Lung (tissue), 12 donors: ENCODE measurements around the gene PRCD. TPM values are rescaled to one million over a fixed set of nuclear protein-coding genes. Genes with fewer than 3 reads are reported as not detected.
"Not testable (repeated sequence)": the region's sequence is repeated elsewhere in the genome, so short reads cannot be mapped to it uniquely, and the experiment has no call there.

Source experiments
- ATAC-seq: fragments of 200-7000 bp; cut with Tn5 transposase; one replicate; pipeline ENCODE4 v1.9.1; 2020; ENCODE audit warnings: moderate number of reproducible peaks; ENCODE audit not compliant: insufficient read depth, low FRiP score
- DNase-seq, 3 donors: peaks; one replicate each; pipeline ENCODE4 v3.0.0-alpha.2; 2013 to 2017
- H3K27ac ChIP-seq, 2 donors: one replicate each; pipeline ENCODE4 v1.5.1; 2013; ENCODE audit warnings: mild to moderate bottlenecking in 2 of 2, moderate library complexity in 2 of 2, control low read depth in 1 of 2, inconsistent platforms in 1 of 2, low read depth in 1 of 2, low read length in 1 of 2
- H3K27me3 ChIP-seq, 3 donors: one replicate each; pipeline ENCODE4 v1.5.1; 2013; ENCODE audit warnings: low read length in 2 of 3; ENCODE audit not compliant: control insufficient read depth in 3 of 3, insufficient read depth in 3 of 3
- H3K36me3 ChIP-seq, 4 donors: one replicate each; pipeline ENCODE4 v1.5.1; 2013; ENCODE audit warnings: low read length in 4 of 4, mild to moderate bottlenecking in 1 of 4, moderate library complexity in 1 of 4; ENCODE audit not compliant: control insufficient read depth in 4 of 4, insufficient read depth in 4 of 4
- H3K4me1 ChIP-seq, 5 donors: one replicate each; pipeline ENCODE4 v1.5.1; 2013; ENCODE audit warnings: low read length in 5 of 5, mild to moderate bottlenecking in 2 of 5, moderate library complexity in 1 of 5; ENCODE audit not compliant: control insufficient read depth in 5 of 5, insufficient read depth in 5 of 5
- H3K4me3 ChIP-seq: one replicate; pipeline ENCODE4 v1.5.1; 2013; ENCODE audit warnings: mild to moderate bottlenecking, control low read depth, moderate library complexity
- H3K9ac ChIP-seq, 2 donors: one replicate each; pipeline ENCODE4 v1.5.1; 2013; ENCODE audit warnings: low read length in 2 of 2, control low read depth in 1 of 2; ENCODE audit not compliant: insufficient read depth in 1 of 2
- H3K9me3 ChIP-seq, 4 donors: one replicate each; pipeline ENCODE4 v1.5.1; 2013; ENCODE audit warnings: low read length in 3 of 4, mild to moderate bottlenecking in 1 of 4, moderate library complexity in 1 of 4; ENCODE audit not compliant: control insufficient read depth in 4 of 4, insufficient read depth in 3 of 4
- CTCF ChIP-seq: IDR thresholded peaks from 2 replicates; pipeline ENCODE4 v1.5.1; 2012; ENCODE audit warnings: mild to moderate bottlenecking; ENCODE audit errors: control extremely low read depth, extremely low read depth
- WGBS, 2 donors: extraction: QIAGEN DNeasy Blood & Tissue Kit; methylation state at CpG; one replicate each; pipeline ENCODE4 v1.1.7; 2013; 5-methylcytosine and 5-hydroxymethylcytosine counted together
- polyA plus RNA-seq, 2 donors: library from polyadenylated mRNA; stranded (reverse); fragments of 200-250 nt; gene quantifications; one replicate each; pipeline ENCODE4 v1.2.1, GENCODE V29; 2013
- total RNA-seq, 2 donors: library from RNA; depleted of rRNA in 1 of 2; stranded (reverse); fragments of >200 nt in 1 of 2; gene quantifications; one replicate each; pipeline ENCODE4 v1.2.1, GENCODE V29; 2014 to 2021
- donor health status: control.
- donor health status: control.
- donor health status: Bipolar disorder and iron deficiency.
- donor health status: healthy.
- donor health status: DM: yes; HTN: yes; CAD: no.

Gene PRCD
- total and polyA plus RNA-seq, 4 donors, result 2.0 to 11.3 (median 5.6) TPM

- no peaks in the 10 kb centered on the region for H3K36me3 ChIP-seq
- WGBS, 2 donors, result 30 to 32% methylated on average over 24 of the region's 24 CpGs
- peak; percentile 76 to 84 (median 79) for DNase-seq
- peak; percentile 65 for ATAC-seq
- H3K4me3 ChIP-seq, result no peak overlapping the region
- no peak overlapping the region for H3K27ac ChIP-seq
- H3K27me3 ChIP-seq, result no peaks in the 10 kb centered on the region
- peak; percentile 95 for TF ChIP-seq CTCF
- H3K9me3 ChIP-seq, result no peaks in the 10 kb centered on the region
- H3K9ac ChIP-seq, result no peak overlapping the region
- H3K4me1 ChIP-seq, result peaks cover 0 to 15% (median 5%) of the 10 kb centered on the region in 5 donors
These were observed 33.2 kb upstream of the PRCD start for GRCh38 chr17:76506408-76507345.

- H3K9ac ChIP-seq, H3K9me3 ChIP-seq, ATAC-seq, H3K27me3 ChIP-seq, H3K27ac ChIP-seq, H3K4me3 ChIP-seq, H3K36me3 ChIP-seq, DNase-seq: not testable (repeated sequence)
- peaks cover 0 to 14% (median 5%) of the 10 kb centered on the region in 5 donors for H3K4me1 ChIP-seq
- 72 to 81% methylated on average over 14 of the region's 14 CpGs for WGBS, 2 donors
These were observed 31.3 kb upstream of the PRCD start for GRCh38 chr17:76508472-76509063.

GRCh38 chr17:76510831-76511244 is 29.0 kb upstream of the PRCD start:
- Histone ChIP-seq H3K9me3 (no peaks in the 10 kb centered on the region), H3K27ac (no peak overlapping the region), H3K27me3 (no peaks in the 10 kb centered on the region), H3K4me3 (no peak overlapping the region), H3K9ac (no peak overlapping the region), H3K36me3 (no peaks in the 10 kb centered on the region), H3K4me1 (peaks cover 0 to 23% (median 5%) of the 10 kb centered on the region in 5 donors)
- TF ChIP-seq CTCF, result no peak
- ATAC-seq (no peak), DNase-seq (peak; percentile 44 to 67 (median 65))
- WGBS, 2 donors, result 29 to 45% methylated on average over 9 of the region's 9 CpGs
